ENCODE data around the gene CTBP2.

CTBP2 gene

DNA sequence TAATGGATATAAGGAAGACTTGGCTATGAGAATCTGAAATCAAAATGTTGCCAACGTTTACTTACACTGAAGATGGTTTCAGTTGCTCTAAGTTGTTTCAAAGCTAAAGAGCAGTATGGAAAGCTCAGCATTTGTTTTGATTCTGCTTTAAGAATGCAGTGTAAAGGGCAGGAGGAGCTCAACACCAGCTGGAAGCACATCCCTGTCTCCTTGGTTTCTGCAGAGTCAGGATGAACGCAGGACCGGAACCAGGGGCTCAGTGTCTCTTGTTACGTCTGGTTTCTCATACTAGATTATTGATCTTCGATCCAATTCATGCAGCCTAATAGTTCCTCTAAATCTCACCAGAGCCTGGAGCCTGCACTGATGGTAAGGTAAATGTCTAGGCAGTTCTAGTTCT, 194.4 kb downstream of the CTBP2 start:
- Mint-ChIP-seq H3K36me3 (ENCODE audit: low read depth) (peaks cover 30% of the 10 kb centered on the region), H3K27me3 (ENCODE audit: low read depth, poor library complexity) (peaks cover 2% of the 10 kb centered on the region), H3K9me3 (no peaks in the 10 kb centered on the region), H3K27ac (peak overlapping the region; percentile 31), H3K4me1 (peaks cover 37% of the 10 kb centered on the region), H3K4me3 (no peak overlapping the region)
- TF ChIP-seq CTCF (IDR thresholded peaks at IDR 0.05) = no peak
- no peak for DNase-seq

- no peak for TF ChIP-seq CTCF (IDR thresholded peaks at IDR 0.05)
- Mint-ChIP-seq H3K9me3 (no peaks in the 10 kb centered on the region), H3K4me3 (no peak overlapping the region), H3K27ac (no peak overlapping the region), H3K27me3 (ENCODE audit: low read depth, poor library complexity) (peaks cover 2% of the 10 kb centered on the region), H3K4me1 (peaks cover 20% of the 10 kb centered on the region), H3K36me3 (ENCODE audit: low read depth) (peaks cover 27% of the 10 kb centered on the region)
- DNase-seq = no peak
Measured at GRCh38 chr10:124963866-124964720, 196.3 kb downstream of the CTBP2 start.

DNA sequence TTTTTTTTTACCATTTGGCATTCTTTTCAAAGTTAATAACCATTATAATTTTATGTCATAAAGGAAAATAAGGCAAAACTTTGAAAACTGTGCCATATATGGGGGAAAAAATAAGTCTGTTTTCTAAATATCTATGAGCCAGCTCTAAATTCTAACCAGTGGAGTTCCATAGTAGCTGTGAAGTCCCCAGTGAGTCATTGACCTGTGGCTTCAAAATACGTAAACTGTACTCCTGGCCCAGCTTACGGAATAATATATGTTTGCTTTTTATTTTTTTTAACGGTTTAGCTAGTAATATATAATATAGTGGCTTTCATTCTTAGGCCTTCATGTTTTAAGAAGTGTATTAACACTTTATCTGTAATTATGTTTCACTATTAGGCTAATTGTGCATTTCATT, 197.9 kb downstream of the CTBP2 start:
- no peaks in the 10 kb centered on the region for H3K27me3 Mint-ChIP-seq (ENCODE audit: low read depth, poor library complexity)
- TF ChIP-seq CTCF (IDR thresholded peaks at IDR 0.05) = no peak
- H3K4me1 Mint-ChIP-seq = peaks cover 22% of the 10 kb centered on the region
- no peak overlapping the region for H3K27ac Mint-ChIP-seq
- no peak for DNase-seq
- peaks cover 14% of the 10 kb centered on the region for H3K36me3 Mint-ChIP-seq (ENCODE audit: low read depth)
- H3K4me3 Mint-ChIP-seq = no peak overlapping the region
- no peaks in the 10 kb centered on the region for H3K9me3 Mint-ChIP-seq

DNA sequence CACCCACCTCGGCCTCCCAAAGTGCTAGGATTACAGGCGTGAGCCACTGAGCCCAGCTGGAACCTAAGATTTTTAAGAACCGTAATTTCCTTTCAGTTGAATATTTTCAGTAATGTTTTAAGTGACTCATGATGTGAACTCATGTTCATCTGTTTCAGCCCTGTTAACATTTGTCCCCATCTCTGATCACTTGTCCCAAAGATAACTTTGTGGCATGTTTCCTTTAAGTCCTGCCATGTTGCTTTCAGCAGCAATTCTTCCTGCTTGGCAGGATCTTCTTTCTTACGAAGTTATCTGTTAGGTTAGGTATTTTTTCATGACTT, 199.2 kb downstream of the CTBP2 start:
- H3K27me3 Mint-ChIP-seq (ENCODE audit: low read depth, poor library complexity) = no peaks in the 10 kb centered on the region
- H3K4me3 Mint-ChIP-seq = no peak overlapping the region
- H3K4me1 Mint-ChIP-seq = peaks cover 22% of the 10 kb centered on the region
- no peak for TF ChIP-seq CTCF (IDR thresholded peaks at IDR 0.05)
- H3K36me3 Mint-ChIP-seq (ENCODE audit: low read depth) = peaks cover 4% of the 10 kb centered on the region
- no peak for DNase-seq
- H3K9me3 Mint-ChIP-seq = no peaks in the 10 kb centered on the region
- peak overlapping the region; percentile 40 for H3K27ac Mint-ChIP-seq

GRCh38 chr10:124959564-124959963, 200.8 kb downstream of the CTBP2 start:
- DNase-seq = no peak
- Mint-ChIP-seq H3K4me1 (peaks cover 18% of the 10 kb centered on the region), H3K27ac (no peak overlapping the region), H3K9me3 (no peaks in the 10 kb centered on the region), H3K4me3 (no peak overlapping the region), H3K27me3 (ENCODE audit: low read depth, poor library complexity) (no peaks in the 10 kb centered on the region), H3K36me3 (ENCODE audit: low read depth) (peaks cover 4% of the 10 kb centered on the region)
- no peak for TF ChIP-seq CTCF (IDR thresholded peaks at IDR 0.05)

DNA sequence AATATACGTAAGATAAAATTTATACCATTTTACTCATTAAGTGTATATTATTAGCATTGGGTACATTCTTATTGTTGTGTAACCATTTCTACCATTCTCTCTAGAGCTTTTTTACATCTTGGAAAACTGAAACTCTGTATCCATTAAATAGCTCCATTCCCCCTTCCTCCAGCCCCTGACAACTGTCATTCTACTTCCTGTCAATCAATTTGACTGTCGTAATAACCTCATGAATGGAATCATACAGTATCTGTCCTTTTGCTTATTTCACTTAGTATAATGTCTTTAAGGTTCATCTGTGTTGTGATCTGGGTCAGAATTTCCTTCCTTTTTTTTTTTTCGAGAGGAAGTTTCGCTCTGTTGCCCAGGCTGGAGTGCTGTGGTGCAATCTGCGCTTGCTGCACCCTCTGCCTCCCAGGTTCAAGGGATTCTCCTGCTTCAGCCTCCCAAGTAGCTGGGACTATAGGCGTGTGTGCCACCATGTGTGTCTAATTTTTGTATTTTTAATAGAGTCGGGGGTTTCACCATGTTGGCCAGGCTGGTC, 202.9 kb downstream of the CTBP2 start:
- peaks cover 11% of the 10 kb centered on the region for H3K36me3 Mint-ChIP-seq (ENCODE audit: low read depth)
- no peak overlapping the region for H3K4me3 Mint-ChIP-seq
- DNase-seq = no peak
- H3K27ac Mint-ChIP-seq = no peak overlapping the region
- no peak for TF ChIP-seq CTCF (IDR thresholded peaks at IDR 0.05)
- H3K9me3 Mint-ChIP-seq = no peaks in the 10 kb centered on the region
- H3K4me1 Mint-ChIP-seq = peaks cover 22% of the 10 kb centered on the region
- no peaks in the 10 kb centered on the region for H3K27me3 Mint-ChIP-seq (ENCODE audit: low read depth, poor library complexity)

Measured in nephron progenitor cell (in vitro differentiated cells).